Measurements from ENCODE around the gene INTS7.

INTS7 gene

GRCh38 chr1:211968200-211968834 is 67.0 kb downstream of the INTS7 start:
- no peak for ATAC-seq
- TF ChIP-seq TCF4 (CRISPR knock-in tag; IDR thresholded peaks at IDR 0.05; ENCODE audit: borderline replicate concordance) (no peak), CSDC2 (CRISPR knock-in tag; IDR thresholded peaks at IDR 0.05) (no peak), ZFP30 (CRISPR knock-in tag; IDR thresholded peaks at IDR 0.05) (no peak), ZNF565 (CRISPR knock-in tag; conservative IDR thresholded peaks at IDR 0.05; ENCODE audit: low read depth) (no peak), BACH2 (CRISPR knock-in tag; IDR thresholded peaks at IDR 0.05; ENCODE audit: borderline replicate concordance) (no peak), POU6F1 (CRISPR knock-in tag; IDR thresholded peaks at IDR 0.05; ENCODE audit: borderline replicate concordance, low read depth) (no peak), ZNF70 (CRISPR knock-in tag; IDR thresholded peaks at IDR 0.05) (no peak), TOX (CRISPR knock-in tag; IDR thresholded peaks at IDR 0.05; ENCODE audit: borderline replicate concordance) (no peak), RARB (CRISPR knock-in tag; IDR thresholded peaks at IDR 0.05) (no peak), ZFP3 (CRISPR knock-in tag; IDR thresholded peaks at IDR 0.05) (no peak), GLIS3 (CRISPR knock-in tag; IDR thresholded peaks at IDR 0.05) (no peak), OSR1 (CRISPR knock-in tag; IDR thresholded peaks at IDR 0.05) (no peak), ESRRG (CRISPR knock-in tag; IDR thresholded peaks at IDR 0.05) (no peak), ZNF8 (CRISPR knock-in tag; IDR thresholded peaks at IDR 0.05) (no peak), PPARA (CRISPR knock-in tag; IDR thresholded peaks at IDR 0.05; ENCODE audit: borderline replicate concordance) (no peak), ZC3H10 (CRISPR knock-in tag; IDR thresholded peaks at IDR 0.05) (no peak), ARNTL (CRISPR knock-in tag; IDR thresholded peaks at IDR 0.05; ENCODE audit: borderline replicate concordance, low read depth) (no peak)
- TF ChIP-seq, protein P1, sequence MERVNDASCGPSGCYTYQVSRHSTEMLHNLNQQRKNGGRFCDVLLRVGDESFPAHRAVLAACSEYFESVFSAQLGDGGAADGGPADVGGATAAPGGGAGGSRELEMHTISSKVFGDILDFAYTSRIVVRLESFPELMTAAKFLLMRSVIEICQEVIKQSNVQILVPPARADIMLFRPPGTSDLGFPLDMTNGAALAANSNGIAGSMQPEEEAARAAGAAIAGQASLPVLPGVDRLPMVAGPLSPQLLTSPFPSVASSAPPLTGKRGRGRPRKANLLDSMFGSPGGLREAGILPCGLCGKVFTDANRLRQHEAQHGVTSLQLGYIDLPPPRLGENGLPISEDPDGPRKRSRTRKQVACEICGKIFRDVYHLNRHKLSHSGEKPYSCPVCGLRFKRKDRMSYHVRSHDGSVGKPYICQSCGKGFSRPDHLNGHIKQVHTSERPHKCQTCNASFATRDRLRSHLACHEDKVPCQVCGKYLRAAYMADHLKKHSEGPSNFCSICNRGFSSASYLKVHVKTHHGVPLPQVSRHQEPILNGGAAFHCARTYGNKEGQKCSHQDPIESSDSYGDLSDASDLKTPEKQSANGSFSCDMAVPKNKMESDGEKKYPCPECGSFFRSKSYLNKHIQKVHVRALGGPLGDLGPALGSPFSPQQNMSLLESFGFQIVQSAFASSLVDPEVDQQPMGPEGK (CRISPR knock-in tag; IDR thresholded peaks at IDR 0.05; ENCODE audit: borderline replicate concordance): no peak
- TF ChIP-seq, protein P2, sequence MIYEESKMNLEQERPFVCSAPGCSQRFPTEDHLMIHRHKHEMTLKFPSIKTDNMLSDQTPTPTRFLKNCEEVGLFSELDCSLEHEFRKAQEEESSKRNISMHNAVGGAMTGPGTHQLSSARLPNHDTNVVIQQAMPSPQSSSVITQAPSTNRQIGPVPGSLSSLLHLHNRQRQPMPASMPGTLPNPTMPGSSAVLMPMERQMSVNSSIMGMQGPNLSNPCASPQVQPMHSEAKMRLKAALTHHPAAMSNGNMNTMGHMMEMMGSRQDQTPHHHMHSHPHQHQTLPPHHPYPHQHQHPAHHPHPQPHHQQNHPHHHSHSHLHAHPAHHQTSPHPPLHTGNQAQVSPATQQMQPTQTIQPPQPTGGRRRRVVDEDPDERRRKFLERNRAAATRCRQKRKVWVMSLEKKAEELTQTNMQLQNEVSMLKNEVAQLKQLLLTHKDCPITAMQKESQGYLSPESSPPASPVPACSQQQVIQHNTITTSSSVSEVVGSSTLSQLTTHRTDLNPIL (CRISPR knock-in tag; IDR thresholded peaks at IDR 0.05; ENCODE audit: low read depth): no peak

GRCh38 chr1:211967704-211968103 is 67.7 kb downstream of the INTS7 start:
- ATAC-seq: no peak
- TF ChIP-seq BACH2 (CRISPR knock-in tag; IDR thresholded peaks at IDR 0.05; ENCODE audit: borderline replicate concordance) (no peak), TOX (CRISPR knock-in tag; IDR thresholded peaks at IDR 0.05; ENCODE audit: borderline replicate concordance) (no peak), ZFP3 (CRISPR knock-in tag; IDR thresholded peaks at IDR 0.05) (no peak), TSHZ2 (CRISPR knock-in tag; IDR thresholded peaks at IDR 0.05) (no peak), ARNTL (CRISPR knock-in tag; IDR thresholded peaks at IDR 0.05; ENCODE audit: borderline replicate concordance, low read depth) (no peak), ZNF70 (CRISPR knock-in tag; IDR thresholded peaks at IDR 0.05) (no peak), ESRRG (CRISPR knock-in tag; IDR thresholded peaks at IDR 0.05) (no peak), CSRNP3 (CRISPR knock-in tag; IDR thresholded peaks at IDR 0.05) (no peak), ZNF8 (CRISPR knock-in tag; IDR thresholded peaks at IDR 0.05) (no peak), ZNF565 (CRISPR knock-in tag; conservative IDR thresholded peaks at IDR 0.05; ENCODE audit: low read depth) (no peak), GLIS3 (CRISPR knock-in tag; IDR thresholded peaks at IDR 0.05) (no peak), CSDC2 (CRISPR knock-in tag; IDR thresholded peaks at IDR 0.05) (no peak), TCF4 (CRISPR knock-in tag; IDR thresholded peaks at IDR 0.05; ENCODE audit: borderline replicate concordance) (no peak)
- TF ChIP-seq, protein P1 (CRISPR knock-in tag; IDR thresholded peaks at IDR 0.05; ENCODE audit: borderline replicate concordance): no peak

Data from SK-N-SH treated with all-trans-retinoic acid at 6 μM for 48 hours (cell line).